Measurements from ENCODE around the gene SPATA24. TPM values are rescaled to one million over a fixed set of nuclear protein-coding genes. Genes with fewer than 3 reads are reported as not detected.

Gene SPATA24
- total RNA-seq, 4 donors from 2014 or later = 1.3 to 2.2 (median 1.4) TPM; not detected in 1

DNA sequence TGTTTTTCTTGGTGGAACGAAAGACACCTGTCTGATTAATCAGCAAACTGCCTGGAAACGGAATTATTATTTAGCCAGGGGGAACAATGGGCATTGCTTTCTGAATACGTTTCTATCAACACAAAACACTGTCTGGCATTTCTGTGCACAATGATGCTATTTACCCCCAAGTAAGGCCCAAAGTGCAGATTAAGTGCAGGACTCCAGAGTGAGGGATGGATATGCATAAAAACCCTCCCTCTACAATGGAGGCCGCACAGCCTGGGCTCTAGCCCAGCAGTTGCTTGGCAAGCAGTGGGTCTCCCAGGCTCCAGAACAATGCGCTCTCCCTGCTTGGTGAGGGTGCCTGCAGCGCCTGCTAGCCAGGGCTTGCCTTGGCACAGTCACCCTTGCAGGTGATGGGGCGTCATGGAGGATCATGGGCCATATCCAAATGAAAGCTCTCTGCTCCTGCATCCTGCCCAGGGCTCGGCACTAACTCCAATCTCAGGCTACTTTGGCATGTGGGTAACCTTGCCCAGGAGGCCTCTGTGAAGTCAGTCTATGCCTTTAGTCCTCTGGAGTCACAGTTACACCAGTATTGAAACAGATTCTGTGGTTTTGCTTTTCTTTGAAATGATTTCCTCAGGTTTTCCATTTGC lies 11.5 kb upstream of the SPATA24 start:
- peaks cover 34% of the 10 kb centered on the region for H3K4me1 ChIP-seq
- peaks cover 10% of the 10 kb centered on the region for H3K36me3 ChIP-seq
- H3K9me3 ChIP-seq = no peaks in the 10 kb centered on the region
- H3K27me3 ChIP-seq = no peaks in the 10 kb centered on the region
- H3K27ac ChIP-seq = peak overlapping the region; percentile 62
- 46% methylated on average over 5 of the region's 8 CpGs for WGBS
- no peak overlapping the region for H3K4me3 ChIP-seq
- TF ChIP-seq POLR2AphosphoS5 (IDR thresholded peaks at IDR 0.05) = peak in 2 of 3 donors; percentile 40 to 55
- TF ChIP-seq, protein P1, sequence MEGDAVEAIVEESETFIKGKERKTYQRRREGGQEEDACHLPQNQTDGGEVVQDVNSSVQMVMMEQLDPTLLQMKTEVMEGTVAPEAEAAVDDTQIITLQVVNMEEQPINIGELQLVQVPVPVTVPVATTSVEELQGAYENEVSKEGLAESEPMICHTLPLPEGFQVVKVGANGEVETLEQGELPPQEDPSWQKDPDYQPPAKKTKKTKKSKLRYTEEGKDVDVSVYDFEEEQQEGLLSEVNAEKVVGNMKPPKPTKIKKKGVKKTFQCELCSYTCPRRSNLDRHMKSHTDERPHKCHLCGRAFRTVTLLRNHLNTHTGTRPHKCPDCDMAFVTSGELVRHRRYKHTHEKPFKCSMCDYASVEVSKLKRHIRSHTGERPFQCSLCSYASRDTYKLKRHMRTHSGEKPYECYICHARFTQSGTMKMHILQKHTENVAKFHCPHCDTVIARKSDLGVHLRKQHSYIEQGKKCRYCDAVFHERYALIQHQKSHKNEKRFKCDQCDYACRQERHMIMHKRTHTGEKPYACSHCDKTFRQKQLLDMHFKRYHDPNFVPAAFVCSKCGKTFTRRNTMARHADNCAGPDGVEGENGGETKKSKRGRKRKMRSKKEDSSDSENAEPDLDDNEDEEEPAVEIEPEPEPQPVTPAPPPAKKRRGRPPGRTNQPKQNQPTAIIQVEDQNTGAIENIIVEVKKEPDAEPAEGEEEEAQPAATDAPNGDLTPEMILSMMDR (IDR thresholded peaks at IDR 0.05) = no peak
- DNase-seq (ENCODE audit: low spot score in 2 of 2) = no peak

DNA sequence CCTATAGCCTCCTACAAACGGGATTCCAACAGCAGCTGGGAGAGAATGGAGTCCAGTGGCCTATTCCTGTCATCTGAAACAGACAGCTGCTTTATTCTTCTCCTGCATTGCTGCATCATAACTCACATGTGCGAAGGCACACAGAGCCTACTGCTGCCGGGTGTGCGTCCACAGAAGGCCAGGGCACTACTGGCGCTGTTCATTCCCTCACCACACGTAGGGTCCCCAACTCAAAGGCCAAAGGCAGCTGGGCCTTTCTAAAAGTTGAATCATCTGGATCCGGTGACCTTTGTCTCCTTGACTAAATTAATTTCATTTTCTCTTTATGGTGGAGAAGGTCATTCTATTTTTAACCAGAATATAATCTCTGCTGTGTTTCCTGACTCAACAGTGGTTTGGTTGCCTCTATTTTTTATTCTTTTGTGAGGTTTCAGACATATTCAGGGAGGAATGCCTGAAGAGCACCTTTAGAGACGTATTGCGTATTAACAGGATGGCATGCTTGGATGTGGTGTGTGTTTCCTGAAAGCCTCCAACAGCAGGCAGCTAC lies 10.8 kb upstream of the SPATA24 start:
- no peaks in the 10 kb centered on the region for H3K9me3 ChIP-seq
- H3K27me3 ChIP-seq = no peaks in the 10 kb centered on the region
- TF ChIP-seq, protein P1 (IDR thresholded peaks at IDR 0.05) = no peak
- TF ChIP-seq POLR2AphosphoS5 (IDR thresholded peaks at IDR 0.05) (no peak), POLR2A (IDR thresholded peaks at IDR 0.05) (no peak), EP300 (IDR thresholded peaks at IDR 0.05) (no peak)
- no peak overlapping the region for H3K4me3 ChIP-seq
- H3K36me3 ChIP-seq = peaks cover 6% of the 10 kb centered on the region
- DNase-seq (ENCODE audit: low spot score in 2 of 2) = no peak
- H3K4me1 ChIP-seq = peaks cover 38% of the 10 kb centered on the region
- WGBS = 66% methylated on average over 9 of the region's 9 CpGs
- H3K27ac ChIP-seq = peak overlapping the region; percentile 28

DNA sequence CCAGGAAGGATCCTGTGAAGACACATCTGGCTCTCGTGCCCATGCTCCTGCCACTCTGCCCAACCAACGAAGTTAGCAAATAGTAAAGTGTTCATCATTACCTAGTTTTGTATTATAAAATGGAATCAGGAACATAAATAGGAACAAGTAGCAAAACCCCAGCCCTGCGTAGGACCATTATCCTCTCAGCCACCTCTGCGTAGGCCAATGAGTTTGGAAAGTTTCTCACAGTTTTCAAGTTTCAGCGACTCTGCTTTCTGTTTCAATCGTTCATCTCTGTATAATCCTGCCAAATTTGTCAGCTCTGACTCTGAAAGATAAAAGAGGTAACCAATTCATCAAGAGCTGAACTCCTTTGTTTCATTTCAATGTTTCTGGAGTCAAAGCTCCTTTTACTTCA lies 10.1 kb upstream of the SPATA24 start:
- no peak for TF ChIP-seq POLR2A (IDR thresholded peaks at IDR 0.05)
- TF ChIP-seq, protein P1 (IDR thresholded peaks at IDR 0.05) = no peak
- WGBS = 69% methylated on average over 6 of the region's 6 CpGs
- Histone ChIP-seq H3K36me3 (no peaks in the 10 kb centered on the region), H3K27ac (peak overlapping the region; percentile 28), H3K4me3 (no peak overlapping the region), H3K27me3 (no peaks in the 10 kb centered on the region), H3K4me1 (peaks cover 40% of the 10 kb centered on the region), H3K9me3 (no peaks in the 10 kb centered on the region)
- no peak for DNase-seq (ENCODE audit: low spot score in 2 of 2)

DNA sequence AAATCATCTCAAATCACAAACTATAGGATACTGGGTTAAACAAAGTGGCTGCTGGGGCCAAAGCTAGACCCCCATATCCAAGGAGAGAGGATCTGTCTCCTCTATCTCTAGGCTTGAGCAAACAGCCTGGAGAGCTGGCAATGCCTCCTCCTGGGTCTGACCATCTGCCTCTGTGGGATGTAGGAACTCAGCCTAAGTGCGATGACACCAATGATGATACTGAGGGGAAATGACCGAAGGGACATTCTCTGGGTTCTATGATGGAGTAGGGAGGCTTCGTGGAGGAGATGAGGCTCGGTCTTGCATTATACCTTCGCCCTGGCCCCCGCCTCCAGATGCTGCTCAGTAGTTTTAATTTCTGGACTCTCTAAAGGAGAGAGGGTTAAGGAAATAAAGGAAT lies 9.3 kb upstream of the SPATA24 start:
- 95% methylated on average over 6 of the region's 6 CpGs for WGBS
- H3K4me3 ChIP-seq = no peak overlapping the region
- no peaks in the 10 kb centered on the region for H3K27me3 ChIP-seq
- no peaks in the 10 kb centered on the region for H3K36me3 ChIP-seq
- no peaks in the 10 kb centered on the region for H3K9me3 ChIP-seq
- peaks cover 40% of the 10 kb centered on the region for H3K4me1 ChIP-seq
- no peak for TF ChIP-seq POLR2A (IDR thresholded peaks at IDR 0.05)
- TF ChIP-seq, protein P1 (IDR thresholded peaks at IDR 0.05) = no peak
- no peak for TF ChIP-seq EP300 (IDR thresholded peaks at IDR 0.05)
- no peak for TF ChIP-seq POLR2AphosphoS5 (IDR thresholded peaks at IDR 0.05)
- no peak overlapping the region for H3K27ac ChIP-seq
- DNase-seq (ENCODE audit: low spot score in 2 of 2) = no peak

DNA sequence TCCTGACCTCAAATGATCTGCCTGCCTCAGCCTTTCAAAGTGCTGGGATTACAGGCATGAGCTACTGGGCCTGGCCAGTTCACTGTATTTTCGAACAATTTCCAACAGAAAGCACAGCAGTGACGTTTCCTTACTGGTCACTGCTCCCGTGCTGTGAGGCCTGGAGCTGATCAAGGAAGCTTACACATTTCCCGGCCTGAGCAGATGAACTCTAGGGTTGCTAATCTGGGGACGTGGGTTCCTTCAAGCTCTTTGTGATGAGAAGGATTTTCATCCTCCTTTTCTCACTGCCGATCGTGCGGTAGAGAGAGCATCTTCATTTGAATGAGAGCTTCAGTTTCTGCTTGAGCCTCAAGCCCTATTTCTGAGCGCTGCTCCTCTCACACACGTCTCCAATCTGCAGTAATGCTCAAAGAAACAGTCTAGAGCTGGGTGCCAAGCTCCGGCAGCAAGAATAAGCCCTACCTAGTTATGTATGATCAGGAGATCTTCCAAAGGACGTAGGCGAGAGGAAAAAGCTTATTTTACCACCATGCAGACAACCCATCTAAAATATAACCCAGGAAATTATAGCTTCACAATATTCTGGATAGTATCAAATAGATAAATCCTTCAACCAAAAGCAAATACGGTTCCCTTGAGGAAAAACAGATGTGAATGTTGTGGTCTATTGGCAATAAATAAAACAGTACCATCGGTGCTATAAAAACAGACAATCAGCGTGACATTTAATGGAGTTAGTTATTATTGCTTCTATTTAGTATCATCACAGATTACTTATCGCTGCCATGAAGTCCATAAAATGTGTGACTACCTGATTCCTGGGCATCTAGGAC lies 7.3 kb upstream of the SPATA24 start:
- H3K27ac ChIP-seq = peak overlapping the region; percentile 28
- no peak overlapping the region for H3K4me3 ChIP-seq
- WGBS = 68% methylated on average over 17 of the region's 17 CpGs
- TF ChIP-seq EP300 (IDR thresholded peaks at IDR 0.05) (no peak), POLR2AphosphoS5 (IDR thresholded peaks at IDR 0.05) (no peak), POLR2A (IDR thresholded peaks at IDR 0.05) (no peak)
- TF ChIP-seq, protein P1 (IDR thresholded peaks at IDR 0.05) = no peak
- no peaks in the 10 kb centered on the region for H3K27me3 ChIP-seq
- H3K9me3 ChIP-seq = no peaks in the 10 kb centered on the region
- peaks cover 36% of the 10 kb centered on the region for H3K4me1 ChIP-seq
- DNase-seq (ENCODE audit: low spot score in 2 of 2) = no peak
- no peaks in the 10 kb centered on the region for H3K36me3 ChIP-seq
